HG02884 (cell line): Measurements from ENCODE around the gene CHRNA9.

Experiments
- ATAC-seq: cut with Tn5 transposase; IDR thresholded peaks from one replicate; pipeline ENCODE4 v1.9.1; 2021; ENCODE audit warnings: mild to moderate bottlenecking, moderate library complexity; ENCODE audit not compliant: unreplicated experiment

CHRNA9 gene

DNA sequence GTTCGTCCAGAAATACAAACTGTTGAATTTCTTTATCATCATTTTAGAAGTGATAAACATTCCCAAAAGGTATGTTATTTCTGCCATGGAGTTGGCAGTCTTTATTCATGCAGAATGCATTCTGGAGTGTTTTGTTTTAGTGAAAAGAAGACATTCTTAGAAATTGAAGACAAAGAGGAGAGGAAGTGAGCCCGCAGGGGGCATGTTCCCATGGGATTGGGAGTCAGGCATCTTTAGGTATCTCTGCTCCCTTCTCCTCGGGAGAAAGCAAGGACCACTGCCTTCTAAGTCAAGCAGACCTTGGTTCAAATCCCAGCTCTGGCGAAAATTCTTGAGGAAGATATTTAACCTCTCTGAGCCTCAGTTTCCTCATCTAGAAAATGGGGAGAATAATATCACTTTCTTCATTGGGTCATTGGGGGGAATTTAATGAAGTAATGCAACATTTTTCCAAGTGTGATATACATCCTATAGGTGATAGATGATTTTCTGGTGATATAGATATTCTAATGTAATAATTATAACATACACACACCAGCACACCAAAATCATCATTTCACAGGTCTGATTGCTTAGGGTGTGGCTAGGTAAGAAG is 26.5 kb upstream of the CHRNA9 start:
- ATAC-seq: no peak

DNA sequence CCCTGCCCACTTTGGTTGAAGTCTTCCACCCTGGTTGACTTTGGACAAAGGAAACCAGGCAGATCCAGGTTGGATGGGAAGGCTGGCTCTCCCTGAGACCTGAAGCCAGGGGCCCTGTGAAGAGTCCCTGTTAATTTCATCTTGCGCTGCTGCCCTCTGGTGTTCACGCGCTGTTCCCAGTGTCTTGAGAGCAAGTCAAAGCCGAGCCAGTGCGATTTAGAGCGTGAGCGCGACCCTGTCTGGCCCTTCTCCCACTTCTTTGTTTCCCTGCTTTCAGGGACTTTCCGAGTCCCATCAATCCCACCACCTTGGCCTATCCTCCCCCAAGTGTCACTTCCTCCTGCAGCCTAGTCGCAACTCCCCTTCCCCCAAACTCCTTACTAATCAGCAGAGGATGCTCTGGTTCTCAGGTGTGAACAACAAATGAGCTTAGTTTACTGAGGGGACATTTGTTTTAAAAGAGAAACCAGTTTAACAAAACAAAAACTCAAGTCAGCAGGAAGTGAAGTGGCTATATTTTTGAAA is 25.8 kb upstream of the CHRNA9 start:
- ATAC-seq: peak; percentile 36

DNA sequence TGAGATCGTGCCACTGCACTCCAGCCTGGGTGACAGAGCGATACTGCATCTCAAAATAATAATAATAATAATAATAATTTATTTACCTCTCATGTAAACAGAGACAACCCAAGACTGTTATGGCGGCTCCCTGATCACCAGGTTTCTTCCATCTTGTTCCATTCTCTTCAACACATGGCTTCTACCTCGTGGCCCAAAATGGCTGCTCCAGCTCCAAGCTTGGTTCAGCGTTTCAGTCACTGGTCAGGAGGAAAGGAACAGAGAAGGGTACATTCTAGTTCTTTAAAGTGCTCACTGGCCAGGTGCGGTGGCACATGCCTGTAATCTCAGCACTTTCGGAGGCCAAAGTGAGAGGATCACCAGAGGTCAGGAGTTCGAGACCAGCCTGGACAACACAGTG is 24.9 kb upstream of the CHRNA9 start:
- no peak for ATAC-seq

DNA sequence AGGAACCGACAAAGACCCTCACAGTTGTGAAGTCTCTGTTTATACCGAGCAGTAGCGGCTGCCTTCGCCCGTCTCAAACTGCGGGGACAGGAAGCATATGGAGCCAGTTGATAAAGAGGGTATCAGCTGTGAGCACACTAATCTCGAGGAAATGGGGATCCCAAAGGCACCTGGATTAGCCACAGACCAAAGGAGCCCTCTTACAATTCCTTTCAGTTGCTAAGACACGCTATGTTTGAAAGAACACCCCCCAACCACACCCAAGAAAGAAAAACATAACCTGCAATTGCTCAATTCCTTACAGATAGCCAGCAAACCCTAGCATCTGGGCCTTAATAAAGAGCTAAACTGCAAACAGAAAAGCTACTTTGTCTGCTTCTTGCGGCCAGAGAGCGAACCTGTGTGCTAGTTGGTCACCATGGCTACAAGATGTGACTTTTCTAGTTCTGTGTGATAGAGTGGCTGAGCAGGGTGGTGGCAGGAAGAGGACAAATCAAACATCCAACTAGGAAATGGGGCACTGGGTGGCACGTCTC is 23.3 kb upstream of the CHRNA9 start:
- no peak for ATAC-seq

DNA sequence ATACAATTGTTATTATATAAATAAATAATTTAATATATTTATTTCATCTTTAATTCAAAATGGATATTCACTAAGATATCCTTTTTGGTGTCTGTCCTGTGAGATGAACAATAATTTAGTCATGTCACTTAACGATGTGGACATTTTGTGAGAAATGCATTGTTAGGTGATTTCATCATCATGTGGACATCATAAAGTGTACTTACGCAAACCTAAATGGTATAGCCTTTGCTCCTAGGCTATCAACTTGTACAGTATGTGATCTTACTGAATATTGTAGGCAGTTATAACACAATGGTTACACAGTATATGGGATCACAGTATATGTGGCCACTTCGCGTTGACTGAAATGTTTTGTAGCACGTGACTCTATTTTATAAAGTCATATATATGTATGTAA is 20.2 kb upstream of the CHRNA9 start:
- ATAC-seq: no peak

DNA sequence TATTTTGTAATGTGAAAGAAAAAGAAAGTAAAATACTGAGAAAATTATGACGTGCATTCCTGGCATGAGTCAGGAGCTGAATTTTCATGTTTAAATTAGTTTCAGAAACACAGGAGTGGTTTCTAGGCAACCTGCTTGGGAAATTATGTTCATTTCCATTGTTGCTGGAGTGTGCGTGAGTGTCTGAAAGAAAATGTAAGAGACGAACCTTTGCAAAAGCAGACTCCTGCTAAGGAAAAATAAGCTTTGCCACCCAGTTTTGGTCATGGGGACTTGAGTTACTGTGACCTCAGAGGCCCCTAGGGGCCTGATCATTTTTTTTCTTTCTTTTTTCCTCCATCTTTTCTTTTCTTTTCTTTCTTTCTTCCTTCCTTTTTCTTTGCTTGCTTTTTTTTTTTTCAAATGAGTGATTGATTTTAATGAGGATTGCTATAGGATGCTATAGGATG is 18.8 kb upstream of the CHRNA9 start:
- ATAC-seq: no peak

DNA sequence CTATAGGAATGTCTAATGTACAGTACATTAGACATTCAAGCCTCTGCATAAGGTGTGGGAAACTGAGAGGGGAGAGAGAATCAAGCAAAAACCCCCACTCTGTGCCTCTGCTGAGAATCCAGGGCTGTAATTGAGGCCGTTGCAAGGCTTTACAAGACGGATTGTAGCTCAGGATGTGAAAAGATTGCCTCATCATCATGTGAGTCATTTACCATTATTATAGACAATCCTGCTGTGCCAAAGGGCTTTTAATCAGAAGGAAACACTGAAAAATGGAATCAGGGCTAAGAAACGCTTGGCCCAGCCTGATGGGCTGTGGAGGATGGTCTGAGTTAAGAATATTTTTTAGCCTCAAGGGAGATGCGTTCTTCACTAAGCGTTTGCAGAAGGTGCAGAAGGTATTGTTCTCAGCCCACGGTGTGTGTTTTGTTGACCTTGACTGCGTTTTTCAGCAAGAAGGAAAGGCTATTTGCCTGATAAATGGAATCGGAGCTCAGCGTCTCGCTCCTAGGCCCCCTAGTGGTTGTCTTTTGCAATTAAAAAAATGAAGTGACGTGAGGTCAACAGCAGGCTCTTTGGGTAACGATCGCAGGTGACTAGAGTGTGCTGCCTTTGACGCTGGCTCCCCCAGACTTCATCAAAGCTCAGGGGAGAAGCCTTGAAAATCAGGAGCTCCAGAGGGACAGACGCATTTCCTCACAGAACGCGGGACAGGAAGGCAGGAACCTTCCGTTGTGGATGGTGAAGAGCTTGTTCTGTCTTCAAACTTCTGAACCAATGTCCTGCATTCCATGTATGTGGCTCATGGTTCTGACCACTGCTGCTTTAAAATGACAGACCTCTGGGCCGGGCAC is 18.1 kb upstream of the CHRNA9 start:
- ATAC-seq: no peak

DNA sequence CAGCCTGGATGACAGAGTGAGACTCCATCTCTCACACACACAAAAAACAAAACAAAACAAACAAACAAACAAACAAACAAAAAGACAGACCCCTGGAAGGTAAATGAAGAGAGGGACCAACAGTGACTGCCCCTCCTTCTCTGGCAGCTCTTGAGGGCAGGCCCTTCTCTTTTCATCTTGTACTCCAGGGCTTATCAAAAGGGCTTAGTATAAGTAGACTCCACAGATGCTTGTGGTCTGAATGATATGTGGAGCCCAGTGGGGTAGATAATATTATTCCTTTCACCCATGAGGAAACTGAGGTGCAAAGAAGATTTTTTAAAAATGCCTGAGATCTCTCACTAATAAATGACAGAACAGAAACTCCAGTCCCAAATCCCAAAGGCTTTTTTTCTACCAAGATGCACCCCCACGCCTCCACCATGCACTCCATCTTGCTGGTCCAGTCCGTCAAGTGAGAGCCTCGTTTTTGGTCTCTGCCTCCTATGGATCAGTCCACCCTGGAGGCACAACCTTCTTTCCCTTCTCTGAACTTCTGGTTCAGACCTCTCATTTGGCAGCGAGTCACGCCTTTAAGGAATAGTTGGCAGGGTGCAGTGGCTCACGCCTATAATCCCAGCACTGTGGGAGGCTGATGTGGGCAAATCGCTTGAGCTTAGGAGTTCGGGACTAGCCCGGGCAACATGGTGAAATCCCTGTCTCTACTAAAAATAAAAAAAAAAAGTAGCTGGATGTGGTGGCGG is 17.0 kb upstream of the CHRNA9 start:
- no peak for ATAC-seq

DNA sequence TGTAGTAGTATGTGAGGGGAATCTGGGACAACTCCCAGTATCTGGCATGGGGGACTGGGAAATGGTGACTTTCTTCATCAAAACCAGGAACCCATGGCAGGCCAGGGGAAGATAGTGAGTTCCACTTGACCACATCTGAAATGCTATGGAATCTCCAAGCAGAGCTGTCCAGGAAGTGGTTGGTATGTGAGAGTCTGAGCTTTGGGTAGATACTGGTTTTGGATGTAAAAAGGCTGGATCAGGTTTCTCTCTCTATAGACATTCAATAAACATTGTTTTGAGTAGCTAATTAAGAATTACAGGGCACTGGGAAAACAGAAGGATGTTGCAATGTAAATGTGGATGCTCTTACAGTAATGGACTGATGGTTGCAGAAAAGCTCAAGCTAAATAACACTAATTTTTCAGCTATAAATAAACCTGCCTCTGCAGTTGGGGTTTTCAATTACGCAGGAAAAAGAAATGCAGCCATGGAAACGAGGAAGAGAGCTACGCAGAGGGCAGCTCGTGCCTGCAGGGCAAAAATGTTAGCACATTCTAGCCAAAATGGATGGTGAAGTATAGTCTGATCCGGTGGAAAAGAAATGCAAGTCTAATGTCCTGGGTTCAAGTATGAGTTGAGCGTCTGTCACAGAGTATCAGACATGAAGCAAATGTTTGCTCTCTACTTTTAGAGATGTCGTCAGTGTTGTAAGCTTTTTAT is 13.4 kb upstream of the CHRNA9 start:
- ATAC-seq: no peak

DNA sequence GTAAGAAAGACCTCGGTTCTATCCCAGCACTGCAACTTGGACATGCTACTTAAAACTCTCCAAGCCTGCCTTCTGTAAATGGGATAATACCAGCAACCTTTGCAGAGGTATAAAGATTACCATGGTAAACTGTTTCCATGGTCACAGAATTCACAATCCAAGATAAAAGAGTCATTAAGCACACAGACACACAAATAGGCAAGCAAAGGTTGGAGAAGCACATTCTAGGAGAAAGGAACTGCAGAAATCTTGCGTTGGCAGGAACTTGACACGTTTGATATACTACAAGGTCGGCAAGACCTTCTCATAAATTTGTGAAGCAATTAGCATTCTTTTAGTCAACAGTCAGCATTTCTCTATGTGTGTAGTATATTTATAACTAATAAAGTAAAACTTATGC is 12.3 kb upstream of the CHRNA9 start:
- ATAC-seq: no peak

DNA sequence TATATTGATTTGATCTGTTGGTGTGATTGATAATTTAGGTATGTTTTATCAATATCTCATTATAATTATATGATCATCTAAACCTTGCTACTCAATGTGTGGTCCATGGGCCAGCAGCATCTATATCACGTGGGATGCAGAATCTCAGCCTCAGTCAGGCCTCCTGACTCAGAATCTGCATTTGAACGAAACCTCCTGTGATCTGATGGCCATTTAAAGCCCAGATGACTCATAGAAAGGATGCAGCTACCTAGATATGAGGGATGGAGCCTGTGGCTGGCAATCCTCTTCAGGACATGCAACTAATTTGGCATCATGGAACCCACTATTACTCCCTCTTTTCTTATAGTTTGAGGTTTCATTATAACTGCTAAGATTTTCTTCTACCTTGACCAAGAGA is 11.3 kb upstream of the CHRNA9 start:
- no peak for ATAC-seq

DNA sequence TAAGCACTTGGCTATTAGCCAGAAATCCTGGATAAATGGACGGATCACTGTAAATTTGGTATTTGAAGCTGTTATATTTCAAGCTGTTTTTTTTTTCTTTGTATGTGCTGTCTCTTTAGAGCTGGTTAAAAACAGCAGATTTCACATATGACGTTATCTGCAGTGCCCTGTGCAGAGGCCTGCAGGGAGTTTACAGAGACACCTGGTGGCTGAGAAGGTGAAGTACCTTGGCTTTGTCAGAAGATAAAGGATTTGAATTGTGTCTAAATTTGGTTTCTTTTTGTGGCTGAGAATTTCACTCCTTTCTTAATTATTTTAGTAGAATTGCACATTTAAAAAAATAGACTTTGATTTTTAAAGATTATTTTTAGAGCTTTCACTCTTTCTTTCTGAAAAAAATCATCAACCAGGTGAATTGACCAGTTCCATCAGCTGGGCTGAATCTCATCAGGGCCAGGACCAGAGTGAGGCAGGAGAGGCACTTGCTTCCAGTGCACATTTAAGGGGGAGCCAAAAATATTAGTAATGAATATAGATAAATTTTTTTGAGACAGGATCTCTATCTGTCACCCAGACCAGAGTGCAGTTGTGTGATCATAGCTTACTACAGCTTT is 9.6 kb upstream of the CHRNA9 start:
- ATAC-seq: peak; percentile 89

DNA sequence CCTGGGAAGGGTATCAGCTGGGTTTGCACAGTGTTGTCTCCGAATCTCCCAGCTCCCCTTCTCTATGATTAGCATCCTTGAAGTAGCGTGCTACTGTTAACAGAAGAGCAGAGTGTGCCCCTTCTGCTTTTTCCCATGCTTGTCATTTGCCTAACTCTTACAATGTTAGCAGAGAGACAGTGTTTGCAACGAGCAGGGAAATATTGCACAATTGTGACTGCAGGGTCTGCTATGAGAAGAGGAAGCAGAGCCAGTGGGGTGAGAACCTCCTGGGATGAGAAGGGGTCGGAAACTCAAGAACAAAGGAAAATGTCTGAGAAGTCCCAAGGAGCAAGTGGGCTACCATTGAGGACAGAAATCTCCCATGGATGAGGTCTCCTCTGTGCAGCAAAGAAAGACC is 7.8 kb upstream of the CHRNA9 start:
- ATAC-seq: no peak

DNA sequence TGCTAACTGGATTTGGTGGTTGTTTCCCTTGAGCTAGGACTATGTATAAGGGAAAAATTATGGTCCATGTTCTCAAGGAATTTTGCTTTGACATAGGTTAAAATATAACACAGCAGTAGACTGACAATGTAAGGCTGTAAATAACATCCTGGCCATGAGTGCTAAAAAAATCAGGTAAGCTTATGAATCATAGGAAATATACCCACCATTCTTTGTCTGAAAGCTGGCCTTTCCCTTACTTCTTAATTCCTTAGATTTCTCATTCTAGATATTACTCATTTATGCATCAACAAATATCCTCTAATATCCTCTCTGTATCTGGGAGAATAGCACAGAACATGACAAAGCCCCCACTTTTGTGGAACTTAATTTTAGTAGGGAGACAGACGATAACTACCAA is 6.8 kb upstream of the CHRNA9 start:
- ATAC-seq: no peak

DNA sequence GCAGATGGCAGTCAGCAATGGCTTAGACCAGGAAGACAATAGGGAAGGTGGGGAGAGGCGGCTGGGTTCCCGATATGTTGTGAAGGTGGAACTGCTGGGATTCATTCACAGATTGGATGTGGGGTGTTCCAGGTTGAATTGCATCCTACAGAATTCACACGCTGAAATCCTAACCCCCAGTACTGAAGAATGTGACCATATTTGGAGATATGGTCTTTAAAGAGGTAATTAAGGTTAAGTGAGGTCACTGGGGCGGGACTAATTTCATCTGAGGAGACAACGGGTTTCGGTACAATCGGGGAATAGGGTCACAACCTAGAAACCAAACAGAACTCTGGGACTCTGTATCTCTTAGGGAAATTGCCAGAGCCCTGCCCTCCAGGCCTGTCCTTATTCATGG is 5.3 kb upstream of the CHRNA9 start:
- ATAC-seq: no peak

DNA sequence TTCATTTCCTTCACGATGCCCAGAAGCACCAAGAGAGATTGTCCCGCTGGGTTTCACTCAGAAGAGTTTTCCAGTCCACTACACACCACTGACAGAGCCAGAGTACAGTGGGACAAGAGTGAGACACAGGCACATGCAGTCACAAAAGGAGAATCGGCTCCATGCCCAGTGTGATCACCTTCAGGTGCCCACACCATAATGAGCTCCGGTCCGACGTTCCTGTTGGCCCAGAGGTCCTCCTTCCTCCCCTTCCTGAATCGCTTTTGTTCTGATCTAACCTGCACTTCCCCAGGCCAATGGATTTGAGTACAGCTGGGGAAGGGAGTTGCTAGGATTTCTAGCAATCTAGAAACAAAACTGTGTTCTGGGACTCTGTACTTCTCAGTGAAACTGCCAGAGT is 4.6 kb upstream of the CHRNA9 start:
- ATAC-seq: no peak

DNA sequence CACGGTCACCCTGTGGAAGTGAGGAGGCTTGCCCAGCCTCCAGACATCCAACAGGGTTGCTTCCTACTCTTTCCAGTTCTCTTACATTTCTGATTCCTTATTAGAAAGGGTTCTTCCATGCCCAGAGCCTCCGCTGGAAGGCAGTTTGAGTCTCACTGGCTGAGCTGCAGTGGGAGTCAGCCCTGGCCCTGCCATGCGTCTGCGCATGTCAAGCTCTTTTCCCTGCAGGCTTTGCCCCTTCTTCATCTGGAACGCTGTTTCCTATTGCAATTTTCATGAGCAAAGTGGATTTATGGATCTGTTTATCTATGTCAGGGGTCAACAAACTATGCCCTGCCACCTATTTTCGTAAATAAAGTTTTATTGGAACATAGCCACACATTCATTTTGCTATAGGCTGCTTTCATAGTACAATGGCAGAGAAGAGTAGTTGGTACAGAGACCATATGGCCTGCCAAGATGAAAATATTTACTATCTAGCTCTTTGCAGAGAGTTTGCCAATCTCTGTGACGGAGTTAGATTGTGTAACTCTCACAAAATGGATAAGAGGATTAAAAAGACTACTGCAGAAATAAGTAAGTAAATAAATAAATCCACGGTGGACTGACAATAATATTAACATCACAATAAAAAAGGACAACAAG is 3.9 kb upstream of the CHRNA9 start:
- no peak for ATAC-seq

DNA sequence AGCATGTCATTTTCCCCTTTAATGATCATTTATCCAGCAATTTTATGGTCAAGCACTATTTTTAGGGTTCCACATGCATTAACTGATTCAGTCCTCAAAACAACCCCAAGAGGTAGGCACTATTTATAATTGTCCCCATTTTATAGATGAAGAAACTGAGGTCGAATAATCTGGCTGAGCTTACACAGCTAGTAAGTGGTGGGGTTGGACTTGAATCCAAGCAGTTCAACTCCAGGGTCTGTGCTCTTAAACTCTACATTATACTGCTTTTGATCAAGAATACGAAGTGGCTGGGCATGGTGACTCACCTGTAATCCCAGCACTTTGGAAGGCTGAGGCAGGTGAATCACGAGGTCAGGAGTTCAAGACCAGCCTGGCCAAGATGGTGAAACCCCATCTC is 3.2 kb upstream of the CHRNA9 start:
- ATAC-seq: no peak

DNA sequence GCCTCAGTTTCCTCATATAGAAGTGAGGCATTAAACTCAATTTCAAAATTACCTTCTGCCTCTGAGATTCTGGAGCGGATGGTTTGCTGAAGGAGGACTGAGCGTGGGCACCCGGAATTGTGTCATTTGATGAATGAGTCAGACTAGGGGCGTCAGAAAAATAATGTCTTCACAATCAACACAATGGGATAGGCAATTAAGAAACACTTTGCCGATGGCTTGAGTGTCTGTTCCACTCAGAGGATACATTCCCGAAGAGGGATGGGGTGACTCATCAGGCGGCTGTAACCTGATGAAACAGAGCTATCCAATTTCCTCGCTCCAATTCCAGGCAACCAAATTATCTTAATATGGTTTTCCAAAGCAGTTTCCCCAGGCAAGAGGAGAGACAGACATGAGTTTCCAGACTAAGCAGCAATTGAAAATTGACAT is 1.2 kb upstream of the CHRNA9 start:
- no peak for ATAC-seq

DNA sequence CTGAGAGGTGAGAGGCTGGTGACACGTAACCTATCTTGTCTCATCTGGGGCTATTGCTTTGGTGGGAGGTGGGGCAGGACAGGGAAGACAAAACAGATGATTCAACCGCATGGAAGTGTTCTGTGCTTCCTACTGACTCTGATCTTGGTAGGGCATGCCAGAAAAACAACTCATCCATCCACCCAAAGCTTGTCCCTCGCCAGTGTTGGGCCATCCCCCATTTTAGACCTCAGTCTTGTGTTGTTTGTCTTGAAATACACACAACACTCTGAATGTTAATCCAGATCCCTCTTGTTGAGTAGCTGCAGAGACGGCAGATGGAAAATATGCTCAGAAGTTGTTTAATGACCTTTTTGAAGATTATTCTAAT is 377 bp downstream of the CHRNA9 start:
- ATAC-seq: no peak
